ENCODE results near the gene FYB1. TPM values are rescaled to one million over a fixed set of nuclear protein-coding genes. Genes with fewer than 3 reads are reported as not detected.

FYB1 gene
- total and polyA plus RNA-seq, 2 experiments from 2014 or later, result not detected

DNA sequence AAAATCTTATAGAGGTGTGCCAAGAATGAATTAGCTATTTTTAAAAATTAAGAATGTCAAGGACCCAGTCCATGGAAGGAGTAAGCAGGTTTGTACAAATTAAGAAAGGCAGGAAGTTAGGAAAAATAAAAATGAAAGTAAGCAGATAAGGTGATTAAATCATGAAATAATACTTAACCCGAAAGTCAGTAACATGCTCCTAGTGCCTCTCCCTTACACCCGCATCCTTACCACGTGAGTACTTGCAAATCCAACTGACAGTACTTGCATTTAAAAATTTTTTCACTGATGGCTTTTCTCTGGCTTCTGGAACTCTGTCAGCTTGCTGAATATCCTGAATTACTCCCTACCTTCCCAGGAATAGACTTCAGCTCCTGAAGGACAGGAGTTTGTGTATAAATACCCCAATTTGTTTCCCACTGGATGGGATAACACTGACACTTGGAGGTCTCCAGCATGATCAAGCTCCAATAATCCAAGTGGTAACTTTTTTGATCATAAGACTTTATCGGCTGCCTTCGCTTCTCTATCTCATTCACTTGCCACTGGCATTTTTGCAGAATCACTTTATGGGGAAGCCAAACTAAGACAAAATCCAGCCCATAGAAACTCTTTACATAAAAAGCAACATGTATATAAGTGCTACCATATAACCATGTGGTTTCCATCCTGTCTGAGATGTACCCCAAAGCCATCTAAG, 103.6 kb downstream of the FYB1 start:
- Histone ChIP-seq H3K9me2 (ENCODE audit: insufficient read depth) (no peaks in the 10 kb centered on the region), H4K20me1 (replicated peaks; ENCODE audit: insufficient read depth) (no peaks in the 10 kb centered on the region), H3F3A (replicated peaks; ENCODE audit: low read depth) (no peaks in the 10 kb centered on the region), H3K4me2 (no peak overlapping the region), H3K4me3 (no peak overlapping the region), H3K36me3 (ENCODE audit: insufficient read depth) (no peaks in the 10 kb centered on the region), H3K4me1 (ENCODE audit: insufficient read depth) (no peaks in the 10 kb centered on the region), H3K27ac (ENCODE audit: low read depth) (no peak overlapping the region), H2AFZ (no peak overlapping the region; the same call in 1 of the 2 replicates), H3K79me2 (replicated peaks; ENCODE audit: insufficient read depth) (no peaks in the 10 kb centered on the region), H3K27me3 (ENCODE audit: insufficient read depth) (no peaks in the 10 kb centered on the region)
- TF ChIP-seq ZNF114 (CRISPR knock-in tag; IDR thresholded peaks at IDR 0.05), result no peak
- TF ChIP-seq, protein P1, sequence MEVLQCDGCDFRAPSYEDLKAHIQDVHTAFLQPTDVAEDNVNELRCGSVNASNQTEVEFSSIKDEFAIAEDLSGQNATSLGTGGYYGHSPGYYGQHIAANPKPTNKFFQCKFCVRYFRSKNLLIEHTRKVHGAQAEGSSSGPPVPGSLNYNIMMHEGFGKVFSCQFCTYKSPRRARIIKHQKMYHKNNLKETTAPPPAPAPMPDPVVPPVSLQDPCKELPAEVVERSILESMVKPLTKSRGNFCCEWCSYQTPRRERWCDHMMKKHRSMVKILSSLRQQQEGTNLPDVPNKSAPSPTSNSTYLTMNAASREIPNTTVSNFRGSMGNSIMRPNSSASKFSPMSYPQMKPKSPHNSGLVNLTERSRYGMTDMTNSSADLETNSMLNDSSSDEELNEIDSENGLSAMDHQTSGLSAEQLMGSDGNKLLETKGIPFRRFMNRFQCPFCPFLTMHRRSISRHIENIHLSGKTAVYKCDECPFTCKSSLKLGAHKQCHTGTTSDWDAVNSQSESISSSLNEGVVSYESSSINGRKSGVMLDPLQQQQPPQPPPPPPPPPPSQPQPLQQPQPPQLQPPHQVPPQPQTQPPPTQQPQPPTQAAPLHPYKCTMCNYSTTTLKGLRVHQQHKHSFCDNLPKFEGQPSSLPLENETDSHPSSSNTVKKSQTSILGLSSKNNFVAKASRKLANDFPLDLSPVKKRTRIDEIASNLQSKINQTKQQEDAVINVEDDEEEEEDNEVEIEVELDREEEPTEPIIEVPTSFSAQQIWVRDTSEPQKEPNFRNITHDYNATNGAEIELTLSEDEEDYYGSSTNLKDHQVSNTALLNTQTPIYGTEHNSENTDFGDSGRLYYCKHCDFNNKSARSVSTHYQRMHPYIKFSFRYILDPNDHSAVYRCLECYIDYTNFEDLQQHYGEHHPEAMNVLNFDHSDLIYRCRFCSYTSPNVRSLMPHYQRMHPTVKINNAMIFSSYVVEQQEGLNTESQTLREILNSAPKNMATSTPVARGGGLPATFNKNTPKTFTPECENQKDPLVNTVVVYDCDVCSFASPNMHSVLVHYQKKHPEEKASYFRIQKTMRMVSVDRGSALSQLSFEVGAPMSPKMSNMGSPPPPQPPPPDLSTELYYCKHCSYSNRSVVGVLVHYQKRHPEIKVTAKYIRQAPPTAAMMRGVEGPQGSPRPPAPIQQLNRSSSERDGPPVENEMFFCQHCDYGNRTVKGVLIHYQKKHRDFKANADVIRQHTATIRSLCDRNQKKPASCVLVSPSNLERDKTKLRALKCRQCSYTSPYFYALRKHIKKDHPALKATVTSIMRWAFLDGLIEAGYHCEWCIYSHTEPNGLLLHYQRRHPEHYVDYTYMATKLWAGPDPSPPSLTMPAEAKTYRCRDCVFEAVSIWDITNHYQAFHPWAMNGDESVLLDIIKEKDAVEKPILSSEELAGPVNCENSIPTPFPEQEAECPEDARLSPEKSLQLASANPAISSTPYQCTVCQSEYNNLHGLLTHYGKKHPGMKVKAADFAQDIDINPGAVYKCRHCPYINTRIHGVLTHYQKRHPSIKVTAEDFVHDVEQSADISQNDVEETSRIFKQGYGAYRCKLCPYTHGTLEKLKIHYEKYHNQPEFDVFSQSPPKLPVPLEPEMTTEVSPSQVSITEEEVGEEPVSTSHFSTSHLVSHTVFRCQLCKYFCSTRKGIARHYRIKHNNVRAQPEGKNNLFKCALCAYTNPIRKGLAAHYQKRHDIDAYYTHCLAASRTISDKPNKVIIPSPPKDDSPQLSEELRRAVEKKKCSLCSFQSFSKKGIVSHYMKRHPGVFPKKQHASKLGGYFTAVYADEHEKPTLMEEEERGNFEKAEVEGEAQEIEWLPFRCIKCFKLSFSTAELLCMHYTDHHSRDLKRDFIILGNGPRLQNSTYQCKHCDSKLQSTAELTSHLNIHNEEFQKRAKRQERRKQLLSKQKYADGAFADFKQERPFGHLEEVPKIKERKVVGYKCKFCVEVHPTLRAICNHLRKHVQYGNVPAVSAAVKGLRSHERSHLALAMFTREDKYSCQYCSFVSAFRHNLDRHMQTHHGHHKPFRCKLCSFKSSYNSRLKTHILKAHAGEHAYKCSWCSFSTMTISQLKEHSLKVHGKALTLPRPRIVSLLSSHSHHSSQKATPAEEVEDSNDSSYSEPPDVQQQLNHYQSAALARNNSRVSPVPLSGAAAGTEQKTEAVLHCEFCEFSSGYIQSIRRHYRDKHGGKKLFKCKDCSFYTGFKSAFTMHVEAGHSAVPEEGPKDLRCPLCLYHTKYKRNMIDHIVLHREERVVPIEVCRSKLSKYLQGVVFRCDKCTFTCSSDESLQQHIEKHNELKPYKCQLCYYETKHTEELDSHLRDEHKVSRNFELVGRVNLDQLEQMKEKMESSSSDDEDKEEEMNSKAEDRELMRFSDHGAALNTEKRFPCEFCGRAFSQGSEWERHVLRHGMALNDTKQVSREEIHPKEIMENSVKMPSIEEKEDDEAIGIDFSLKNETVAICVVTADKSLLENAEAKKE (CRISPR knock-in tag; IDR thresholded peaks at IDR 0.05), result no peak
- TF ChIP-seq POLR2AphosphoS5 (IDR thresholded peaks at IDR 0.05; ENCODE audit: low read depth), result no peak
- TF ChIP-seq, protein P2, sequence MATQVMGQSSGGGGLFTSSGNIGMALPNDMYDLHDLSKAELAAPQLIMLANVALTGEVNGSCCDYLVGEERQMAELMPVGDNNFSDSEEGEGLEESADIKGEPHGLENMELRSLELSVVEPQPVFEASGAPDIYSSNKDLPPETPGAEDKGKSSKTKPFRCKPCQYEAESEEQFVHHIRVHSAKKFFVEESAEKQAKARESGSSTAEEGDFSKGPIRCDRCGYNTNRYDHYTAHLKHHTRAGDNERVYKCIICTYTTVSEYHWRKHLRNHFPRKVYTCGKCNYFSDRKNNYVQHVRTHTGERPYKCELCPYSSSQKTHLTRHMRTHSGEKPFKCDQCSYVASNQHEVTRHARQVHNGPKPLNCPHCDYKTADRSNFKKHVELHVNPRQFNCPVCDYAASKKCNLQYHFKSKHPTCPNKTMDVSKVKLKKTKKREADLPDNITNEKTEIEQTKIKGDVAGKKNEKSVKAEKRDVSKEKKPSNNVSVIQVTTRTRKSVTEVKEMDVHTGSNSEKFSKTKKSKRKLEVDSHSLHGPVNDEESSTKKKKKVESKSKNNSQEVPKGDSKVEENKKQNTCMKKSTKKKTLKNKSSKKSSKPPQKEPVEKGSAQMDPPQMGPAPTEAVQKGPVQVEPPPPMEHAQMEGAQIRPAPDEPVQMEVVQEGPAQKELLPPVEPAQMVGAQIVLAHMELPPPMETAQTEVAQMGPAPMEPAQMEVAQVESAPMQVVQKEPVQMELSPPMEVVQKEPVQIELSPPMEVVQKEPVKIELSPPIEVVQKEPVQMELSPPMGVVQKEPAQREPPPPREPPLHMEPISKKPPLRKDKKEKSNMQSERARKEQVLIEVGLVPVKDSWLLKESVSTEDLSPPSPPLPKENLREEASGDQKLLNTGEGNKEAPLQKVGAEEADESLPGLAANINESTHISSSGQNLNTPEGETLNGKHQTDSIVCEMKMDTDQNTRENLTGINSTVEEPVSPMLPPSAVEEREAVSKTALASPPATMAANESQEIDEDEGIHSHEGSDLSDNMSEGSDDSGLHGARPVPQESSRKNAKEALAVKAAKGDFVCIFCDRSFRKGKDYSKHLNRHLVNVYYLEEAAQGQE (IDR thresholded peaks at IDR 0.05; ENCODE audit: unreplicated experiment), result no peak
- TF ChIP-seq, protein P3, sequence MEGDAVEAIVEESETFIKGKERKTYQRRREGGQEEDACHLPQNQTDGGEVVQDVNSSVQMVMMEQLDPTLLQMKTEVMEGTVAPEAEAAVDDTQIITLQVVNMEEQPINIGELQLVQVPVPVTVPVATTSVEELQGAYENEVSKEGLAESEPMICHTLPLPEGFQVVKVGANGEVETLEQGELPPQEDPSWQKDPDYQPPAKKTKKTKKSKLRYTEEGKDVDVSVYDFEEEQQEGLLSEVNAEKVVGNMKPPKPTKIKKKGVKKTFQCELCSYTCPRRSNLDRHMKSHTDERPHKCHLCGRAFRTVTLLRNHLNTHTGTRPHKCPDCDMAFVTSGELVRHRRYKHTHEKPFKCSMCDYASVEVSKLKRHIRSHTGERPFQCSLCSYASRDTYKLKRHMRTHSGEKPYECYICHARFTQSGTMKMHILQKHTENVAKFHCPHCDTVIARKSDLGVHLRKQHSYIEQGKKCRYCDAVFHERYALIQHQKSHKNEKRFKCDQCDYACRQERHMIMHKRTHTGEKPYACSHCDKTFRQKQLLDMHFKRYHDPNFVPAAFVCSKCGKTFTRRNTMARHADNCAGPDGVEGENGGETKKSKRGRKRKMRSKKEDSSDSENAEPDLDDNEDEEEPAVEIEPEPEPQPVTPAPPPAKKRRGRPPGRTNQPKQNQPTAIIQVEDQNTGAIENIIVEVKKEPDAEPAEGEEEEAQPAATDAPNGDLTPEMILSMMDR (conservative IDR thresholded peaks at IDR 0.05; ENCODE audit: low read depth in 2 of 2), result no peak
- TF ChIP-seq STAT1 (IDR thresholded peaks at IDR 0.05; ENCODE audit: unreplicated experiment), result no peak
- no peak for TF ChIP-seq JUNB (IDR thresholded peaks at IDR 0.05; ENCODE audit: unreplicated experiment)
- TF ChIP-seq NANOG (IDR thresholded peaks at IDR 0.05; ENCODE audit: borderline replicate concordance), result no peak
- TF ChIP-seq CREB1 (CRISPR knock-in tag; IDR thresholded peaks at IDR 0.05; ENCODE audit: low read depth), result no peak
- no peak for TF ChIP-seq ZNF331 (CRISPR knock-in tag; IDR thresholded peaks at IDR 0.05; ENCODE audit: low read depth)
- no peak for TF ChIP-seq EZH2 (IDR thresholded peaks at IDR 0.05; ENCODE audit: low read depth, unreplicated experiment)
- no peak for TF ChIP-seq EZH2phosphoT487 (IDR thresholded peaks at IDR 0.05; ENCODE audit: unreplicated experiment)
- TF ChIP-seq, protein P4, sequence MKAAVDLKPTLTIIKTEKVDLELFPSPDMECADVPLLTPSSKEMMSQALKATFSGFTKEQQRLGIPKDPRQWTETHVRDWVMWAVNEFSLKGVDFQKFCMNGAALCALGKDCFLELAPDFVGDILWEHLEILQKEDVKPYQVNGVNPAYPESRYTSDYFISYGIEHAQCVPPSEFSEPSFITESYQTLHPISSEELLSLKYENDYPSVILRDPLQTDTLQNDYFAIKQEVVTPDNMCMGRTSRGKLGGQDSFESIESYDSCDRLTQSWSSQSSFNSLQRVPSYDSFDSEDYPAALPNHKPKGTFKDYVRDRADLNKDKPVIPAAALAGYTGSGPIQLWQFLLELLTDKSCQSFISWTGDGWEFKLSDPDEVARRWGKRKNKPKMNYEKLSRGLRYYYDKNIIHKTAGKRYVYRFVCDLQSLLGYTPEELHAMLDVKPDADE (IDR thresholded peaks at IDR 0.05), result no peak
- DNase-seq (ENCODE audit: low spot score) (no peak), ATAC-seq (no peak)
- H3K27ac Mint-ChIP-seq, result no peak overlapping the region
- H3K9me3 Mint-ChIP-seq, result no peaks in the 10 kb centered on the region
- H3K27me3 Mint-ChIP-seq (ENCODE audit: insufficient read depth, low read depth, poor library complexity), result no peaks in the 10 kb centered on the region
- H3K4me3 Mint-ChIP-seq, result no peak overlapping the region
- H3K4me1 Mint-ChIP-seq, result no peaks in the 10 kb centered on the region
- no peaks in the 10 kb centered on the region for H3K36me3 Mint-ChIP-seq (ENCODE audit: low read depth)

All from GM23338 (cell line).